NT2/D1 (cell line): Measurements from ENCODE around the gene GARNL3.

ENCODE experiments used
- DNase-seq: peaks from one replicate; pipeline ENCODE4 v3.0.0-alpha.2; 2011; ENCODE audit warnings: low read depth, low spot score
- H3K27me3 ChIP-seq: 2 replicates; pipeline ENCODE4 v1.6.0; 2011; ENCODE audit warnings: mild to moderate bottlenecking; ENCODE audit not compliant: insufficient read length, insufficient read depth
- H3K36me3 ChIP-seq: 2 replicates; pipeline ENCODE4 v1.6.1; 2011; ENCODE audit warnings: mild to moderate bottlenecking, low read length, mixed read lengths; ENCODE audit not compliant: insufficient read depth, insufficient read length
- H3K4me1 ChIP-seq: 2 replicates; pipeline ENCODE4 v1.5.1; 2011; ENCODE audit not compliant: insufficient read depth, insufficient read length
- H3K4me3 ChIP-seq: 2 replicates; pipeline ENCODE4 v1.5.1; 2011; ENCODE audit warnings: low read depth; ENCODE audit not compliant: insufficient read length
- H3K9ac ChIP-seq: 2 replicates; pipeline ENCODE4 v1.6.0; 2011; ENCODE audit warnings: low read depth; ENCODE audit not compliant: insufficient read length
- H3K9me3 ChIP-seq: 2 replicates; pipeline ENCODE4 v1.5.1; 2011; ENCODE audit warnings: mild to moderate bottlenecking, low read length; ENCODE audit not compliant: insufficient read depth
- SUZ12 ChIP-seq: IDR thresholded peaks from 2 replicates; pipeline ENCODE4 v1.6.1; 2011; ENCODE audit not compliant: insufficient read length, insufficient read depth; ENCODE audit errors: extremely low read depth
- YY1 ChIP-seq: IDR thresholded peaks from 2 replicates; pipeline ENCODE4 v1.6.1; 2011; ENCODE audit not compliant: insufficient read length, insufficient read depth
- ZNF274 ChIP-seq: IDR thresholded peaks from 2 replicates; pipeline ENCODE4 v1.6.1; 2011; ENCODE audit warnings: mild to moderate bottlenecking, low read depth, low read length

The GARNL3 gene

GRCh38 chr9:127344368-127345000 is 79.9 kb downstream of the GARNL3 start:
- no peak overlapping the region for H3K9ac ChIP-seq
- peaks cover 42% of the 10 kb centered on the region for H3K36me3 ChIP-seq
- no peak overlapping the region for H3K4me3 ChIP-seq
- no peaks in the 10 kb centered on the region for H3K9me3 ChIP-seq
- H3K27me3 ChIP-seq: no peaks in the 10 kb centered on the region
- no peak for TF ChIP-seq SUZ12
- TF ChIP-seq YY1: no peak
- TF ChIP-seq ZNF274: no peak
- DNase-seq: no peak
- no peaks in the 10 kb centered on the region for H3K4me1 ChIP-seq

- no peak overlapping the region for H3K4me3 ChIP-seq
- DNase-seq: no peak
- TF ChIP-seq SUZ12 (no peak), ZNF274 (no peak), YY1 (no peak)
- no peaks in the 10 kb centered on the region for H3K4me1 ChIP-seq
- H3K36me3 ChIP-seq: peaks cover 32% of the 10 kb centered on the region
- no peak overlapping the region for H3K9ac ChIP-seq
- no peaks in the 10 kb centered on the region for H3K9me3 ChIP-seq
- H3K27me3 ChIP-seq: no peaks in the 10 kb centered on the region
These were observed 81.0 kb downstream of the GARNL3 start for GRCh38 chr9:127345566-127345965.

GRCh38 chr9:127346584-127346983 is 82.0 kb downstream of the GARNL3 start:
- Histone ChIP-seq H3K9ac (no peak overlapping the region), H3K9me3 (no peaks in the 10 kb centered on the region), H3K27me3 (no peaks in the 10 kb centered on the region), H3K4me3 (no peak overlapping the region), H3K36me3 (peaks cover 23% of the 10 kb centered on the region), H3K4me1 (no peaks in the 10 kb centered on the region)
- no peak for TF ChIP-seq SUZ12
- no peak for TF ChIP-seq ZNF274
- no peak for TF ChIP-seq YY1
- no peak for DNase-seq

- Histone ChIP-seq H3K27me3 (no peaks in the 10 kb centered on the region), H3K4me3 (no peak overlapping the region), H3K36me3 (peaks cover 16% of the 10 kb centered on the region), H3K4me1 (no peaks in the 10 kb centered on the region), H3K9me3 (no peaks in the 10 kb centered on the region), H3K9ac (no peak overlapping the region)
- DNase-seq: no peak
- no peak for TF ChIP-seq SUZ12
- TF ChIP-seq ZNF274: no peak
- no peak for TF ChIP-seq YY1
These were observed 83.5 kb downstream of the GARNL3 start for GRCh38 chr9:127347831-127348776.

- no peaks in the 10 kb centered on the region for H3K27me3 ChIP-seq
- H3K9ac ChIP-seq: no peak overlapping the region
- peaks cover 5% of the 10 kb centered on the region for H3K4me1 ChIP-seq
- peaks cover 15% of the 10 kb centered on the region for H3K36me3 ChIP-seq
- DNase-seq: no peak
- no peaks in the 10 kb centered on the region for H3K9me3 ChIP-seq
- no peak overlapping the region for H3K4me3 ChIP-seq
- TF ChIP-seq SUZ12 (no peak), YY1 (no peak), ZNF274 (no peak)
These were observed 85.0 kb downstream of the GARNL3 start for GRCh38 chr9:127349483-127350113.

GRCh38 chr9:127351182-127352166 is 86.9 kb downstream of the GARNL3 start:
- TF ChIP-seq SUZ12 (no peak), YY1 (no peak), ZNF274 (no peak)
- H3K4me1 ChIP-seq: peaks cover 8% of the 10 kb centered on the region
- DNase-seq: no peak
- peaks cover 14% of the 10 kb centered on the region for H3K36me3 ChIP-seq
- no peaks in the 10 kb centered on the region for H3K27me3 ChIP-seq
- no peaks in the 10 kb centered on the region for H3K9me3 ChIP-seq
- H3K9ac ChIP-seq: no peak overlapping the region
- H3K4me3 ChIP-seq: no peak overlapping the region
